ENCODE data around the gene HBG2.
"Not testable (repeated sequence)": the region's sequence is repeated elsewhere in the genome, so short reads cannot be mapped to it uniquely, and the experiment has no call there.

HBG2 gene

DNA sequence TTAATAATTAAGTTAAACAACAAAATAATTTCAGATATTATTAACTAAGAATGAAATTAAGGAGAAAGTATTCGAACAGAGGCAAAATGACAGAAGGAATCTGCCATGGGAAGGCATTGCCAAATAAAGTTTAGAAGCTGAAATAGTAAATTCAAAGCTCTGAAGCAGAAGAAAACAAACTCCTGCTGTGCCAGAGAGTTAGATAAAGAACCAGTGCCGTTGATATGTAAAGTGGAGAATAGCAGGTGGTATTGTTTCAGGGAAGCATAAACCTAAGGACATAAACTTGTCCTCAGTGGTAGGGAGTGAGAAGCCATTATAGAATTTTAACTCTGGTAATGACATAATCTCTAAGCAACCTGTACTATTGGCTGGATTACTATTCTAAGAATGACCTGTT is 2.7 kb upstream of the HBG2 start:
- no peak overlapping the region for H3K4me2 ChIP-seq

GRCh38 chr11:5254023-5254422 is 558 bp downstream of the HBG2 start:
- H4K20me1 ChIP-seq (ENCODE audit: insufficient read depth); H3K4me3 ChIP-seq (IDR thresholded peaks at IDR 0.05; ENCODE audit: insufficient read depth, low read depth, low read length); H3K9ac ChIP-seq; H3K27ac ChIP-seq; H3K4me1 ChIP-seq (ENCODE audit: low read depth, poor library complexity, severe bottlenecking); H3K27me3 ChIP-seq (ENCODE audit: insufficient read depth, low read depth); H3K4me2 ChIP-seq; H3K36me3 ChIP-seq (ENCODE audit: insufficient read depth); H3K79me2 ChIP-seq (ENCODE audit: insufficient read depth, low read depth); H2AFZ ChIP-seq (ENCODE audit: low read depth): not testable (repeated sequence)

More for the DNA sequence above, 2.7 kb upstream of the HBG2 start:
- H3K27ac ChIP-seq, result no peak overlapping the region
- no peak overlapping the region for H2AFZ ChIP-seq (ENCODE audit: low read depth)
- no peak overlapping the region for H3K4me3 ChIP-seq (IDR thresholded peaks at IDR 0.05; ENCODE audit: insufficient read depth, low read depth, low read length)
- no peaks in the 10 kb centered on the region for H3K27me3 ChIP-seq (ENCODE audit: insufficient read depth, low read depth)
- no peaks in the 10 kb centered on the region for H3K36me3 ChIP-seq (ENCODE audit: insufficient read depth)
- H3K4me1 ChIP-seq (ENCODE audit: low read depth, poor library complexity, severe bottlenecking), result no peaks in the 10 kb centered on the region
- H4K20me1 ChIP-seq (ENCODE audit: insufficient read depth), result no peaks in the 10 kb centered on the region
- no peaks in the 10 kb centered on the region for H3K79me2 ChIP-seq (ENCODE audit: insufficient read depth, low read depth)
- TF ChIP-seq CTCF (conservative IDR thresholded peaks at IDR 0.05; ENCODE audit: low read depth, low read length), result no peak
- H3K9ac ChIP-seq, result no peak overlapping the region

GRCh38 chr11:5253440-5253839 is 1.1 kb downstream of the HBG2 start:
- not testable (repeated sequence) for H3K4me2 ChIP-seq; H3K27ac ChIP-seq; H3K27me3 ChIP-seq (ENCODE audit: insufficient read depth, low read depth); H3K4me3 ChIP-seq (IDR thresholded peaks at IDR 0.05; ENCODE audit: insufficient read depth, low read depth, low read length); H3K9ac ChIP-seq; H3K79me2 ChIP-seq (ENCODE audit: insufficient read depth, low read depth); H3K36me3 ChIP-seq (ENCODE audit: insufficient read depth); H3K4me1 ChIP-seq (ENCODE audit: low read depth, poor library complexity, severe bottlenecking); H2AFZ ChIP-seq (ENCODE audit: low read depth); H4K20me1 ChIP-seq (ENCODE audit: insufficient read depth)

GRCh38 chr11:5252919-5253265 is 1.7 kb downstream of the HBG2 start:
- no peak overlapping the region for H2AFZ ChIP-seq (ENCODE audit: low read depth)
- no peaks in the 10 kb centered on the region for H3K79me2 ChIP-seq (ENCODE audit: insufficient read depth, low read depth)
- H3K27me3 ChIP-seq (ENCODE audit: insufficient read depth, low read depth), result no peaks in the 10 kb centered on the region
- no peak overlapping the region for H3K4me3 ChIP-seq (IDR thresholded peaks at IDR 0.05; ENCODE audit: insufficient read depth, low read depth, low read length)
- TF ChIP-seq CTCF (conservative IDR thresholded peaks at IDR 0.05; ENCODE audit: low read depth, low read length), result no peak
- H4K20me1 ChIP-seq (ENCODE audit: insufficient read depth), result no peaks in the 10 kb centered on the region
- no peaks in the 10 kb centered on the region for H3K36me3 ChIP-seq (ENCODE audit: insufficient read depth)
- H3K9ac ChIP-seq, result no peak overlapping the region
- no peaks in the 10 kb centered on the region for H3K4me1 ChIP-seq (ENCODE audit: low read depth, poor library complexity, severe bottlenecking)
- no peak overlapping the region for H3K27ac ChIP-seq
- H3K4me2 ChIP-seq, result no peak overlapping the region

DNA sequence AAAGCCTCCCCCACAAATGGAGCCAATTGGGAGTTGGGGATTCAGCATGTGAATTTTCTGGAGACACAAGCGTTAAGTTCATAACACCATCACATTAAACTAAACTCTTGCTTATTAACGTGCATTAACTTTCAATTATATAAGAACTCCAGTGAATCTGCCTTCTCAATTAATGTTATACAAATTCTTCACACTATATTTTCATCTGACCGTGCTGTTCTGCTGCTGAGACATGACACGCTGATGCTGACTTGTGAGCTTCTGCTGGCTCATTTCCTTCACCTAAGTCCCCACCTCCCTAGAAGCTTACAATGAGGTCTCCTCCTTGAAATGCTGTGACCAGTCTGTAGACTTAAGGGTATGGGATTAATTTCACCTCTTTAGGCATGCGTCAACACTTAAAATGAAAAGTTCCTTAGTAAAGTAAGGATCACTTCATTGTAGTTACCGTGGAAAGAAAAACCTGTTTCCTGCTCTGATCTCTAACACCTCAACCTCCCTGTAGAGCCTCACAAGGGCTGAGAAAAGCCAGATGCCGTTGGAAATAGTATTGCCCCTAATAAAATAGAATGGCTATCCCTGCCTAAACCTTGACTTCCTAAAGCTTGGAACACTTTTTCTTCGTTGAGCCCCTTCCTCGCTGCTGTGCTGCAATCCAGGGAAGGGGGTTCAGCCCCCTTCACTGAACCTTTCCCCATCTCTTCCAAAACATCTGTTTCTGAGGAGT is 2.2 kb downstream of the HBG2 start:
- H4K20me1 ChIP-seq (ENCODE audit: insufficient read depth), result no peaks in the 10 kb centered on the region
- TF ChIP-seq CTCF (conservative IDR thresholded peaks at IDR 0.05; ENCODE audit: low read depth, low read length), result no peak

More for the DNA sequence above, 2.2 kb downstream of the HBG2 start:
- Histone ChIP-seq H3K9ac (no peak overlapping the region), H3K4me3 (IDR thresholded peaks at IDR 0.05; ENCODE audit: insufficient read depth, low read depth, low read length) (no peak overlapping the region), H3K36me3 (ENCODE audit: insufficient read depth) (no peaks in the 10 kb centered on the region), H3K4me2 (no peak overlapping the region), H3K4me1 (ENCODE audit: low read depth, poor library complexity, severe bottlenecking) (no peaks in the 10 kb centered on the region), H3K27ac (no peak overlapping the region), H3K79me2 (ENCODE audit: insufficient read depth, low read depth) (no peaks in the 10 kb centered on the region), H2AFZ (ENCODE audit: low read depth) (no peak overlapping the region), H3K27me3 (ENCODE audit: insufficient read depth, low read depth) (no peaks in the 10 kb centered on the region)
